Activated T-cell treated with anti-CD3 and anti-CD28 coated beads, Interleukin-2, amount 50 U/mL, for 24 hours (primary cell): ENCODE data around the gene TRIM37.
A peak's percentile ranks its signal among the peaks of the same experiment; 100 is the strongest.
"Not testable (repeated sequence)": the region's sequence is repeated elsewhere in the genome, so short reads cannot be mapped to it uniquely, and the experiment has no call there.

Source experiments
- DNase-seq: peaks from one replicate; pipeline ENCODE4 v3.0.0-alpha.2; 2020
- H3K27ac Mint-ChIP-seq: 2 replicates; pipeline ENCODE4 v1.8.0; 2020; ENCODE audit warnings: mild to moderate bottlenecking, mixed read lengths
- H3K27me3 Mint-ChIP-seq: 2 replicates; pipeline ENCODE4 v1.8.0; 2020; ENCODE audit warnings: mixed read lengths
- H3K36me3 Mint-ChIP-seq: 2 replicates; pipeline ENCODE4 v1.8.0; 2020; ENCODE audit warnings: low read depth, mixed read lengths
- H3K4me1 Mint-ChIP-seq: 2 replicates; pipeline ENCODE4 v1.8.0; 2020; ENCODE audit warnings: low read depth, mixed read lengths
- H3K4me3 Mint-ChIP-seq: 2 replicates; pipeline ENCODE4 v1.8.0; 2020; ENCODE audit warnings: mild to moderate bottlenecking, moderate library complexity, mixed read lengths
- H3K9me3 Mint-ChIP-seq: 2 replicates; pipeline ENCODE4 v1.8.0; 2020; ENCODE audit warnings: mixed read lengths

TRIM37 gene

DNA sequence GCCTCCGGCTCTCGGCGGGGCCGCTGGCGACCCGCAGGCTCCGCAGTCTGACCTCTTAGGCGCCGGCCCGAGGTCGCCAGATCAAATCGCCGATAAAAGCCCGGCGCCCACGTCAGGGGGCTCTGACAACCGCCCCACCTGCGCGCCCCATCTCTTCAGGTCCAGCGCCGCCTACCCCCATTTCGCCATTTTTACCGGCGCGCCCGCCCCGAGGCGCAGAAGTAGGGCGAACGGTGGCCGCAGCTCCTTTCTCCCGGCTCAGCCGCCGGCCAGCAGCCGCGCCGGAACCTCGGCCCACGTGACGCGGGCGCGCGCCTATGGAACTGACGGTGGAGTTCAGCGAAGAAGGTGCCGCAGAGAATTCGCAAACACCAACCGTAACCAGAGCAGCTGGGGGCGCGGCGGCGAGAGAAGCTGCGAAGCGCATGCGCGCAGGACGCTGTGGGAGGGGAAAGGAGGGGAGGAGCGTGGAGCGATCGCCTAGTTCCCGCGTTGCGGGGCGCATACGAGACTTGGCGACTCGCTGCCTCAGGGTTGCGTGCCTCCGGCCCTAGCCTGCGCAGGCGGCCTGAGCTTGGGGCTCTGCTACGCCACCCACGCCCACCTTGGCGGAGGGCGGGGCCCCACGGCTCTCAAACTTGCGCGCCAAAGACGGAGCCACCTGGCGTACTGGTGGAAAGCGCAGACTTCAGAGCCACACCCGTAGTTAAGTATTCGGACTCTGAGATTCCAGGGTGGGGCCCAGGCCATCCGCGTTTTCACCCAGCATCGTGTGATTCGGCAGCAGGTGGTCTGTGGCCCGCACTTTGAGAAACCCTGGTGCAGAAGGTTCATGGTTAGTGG, at the start of gene TRIM37:
Gene TRIM37 (minus strand): TSS at position 418 of the 843 bp plus-strand sequence. CDS start 419 bp downstream, outside the sequence.
- no peaks in the 10 kb centered on the region for H3K9me3 Mint-ChIP-seq

GRCh38 chr17:59155439-59156177, 48.9 kb upstream of the TRIM37 start, which contains the start of gene PRR11:
TSS of gene PRR11 (plus strand) at chr17:59155746. CDS start at chr17:59169753, 14,007 bp downstream.
- DNase-seq = peak; percentile 84
- H3K9me3 Mint-ChIP-seq = no peaks in the 10 kb centered on the region
- H3K27me3 Mint-ChIP-seq = no peaks in the 10 kb centered on the region
- H3K27ac Mint-ChIP-seq = no peak within 1 kb of the TSS
- peaks cover 32% of the 10 kb centered on the region for H3K4me1 Mint-ChIP-seq
- peaks cover 10% of the 10 kb centered on the region for H3K36me3 Mint-ChIP-seq
- no peak within 1 kb of the TSS for H3K4me3 Mint-ChIP-seq

More for the DNA sequence above, at the start of gene TRIM37:
- Mint-ChIP-seq H3K4me3 (peak within 1 kb of the TSS; percentile 98), H3K27ac (peak within 1 kb of the TSS; percentile 96), H3K27me3 (no peaks in the 10 kb centered on the region), H3K4me1 (peaks cover 55% of the 10 kb centered on the region), H3K36me3 (peaks cover 72% of the 10 kb centered on the region)
- peak; percentile 99 for DNase-seq

DNA sequence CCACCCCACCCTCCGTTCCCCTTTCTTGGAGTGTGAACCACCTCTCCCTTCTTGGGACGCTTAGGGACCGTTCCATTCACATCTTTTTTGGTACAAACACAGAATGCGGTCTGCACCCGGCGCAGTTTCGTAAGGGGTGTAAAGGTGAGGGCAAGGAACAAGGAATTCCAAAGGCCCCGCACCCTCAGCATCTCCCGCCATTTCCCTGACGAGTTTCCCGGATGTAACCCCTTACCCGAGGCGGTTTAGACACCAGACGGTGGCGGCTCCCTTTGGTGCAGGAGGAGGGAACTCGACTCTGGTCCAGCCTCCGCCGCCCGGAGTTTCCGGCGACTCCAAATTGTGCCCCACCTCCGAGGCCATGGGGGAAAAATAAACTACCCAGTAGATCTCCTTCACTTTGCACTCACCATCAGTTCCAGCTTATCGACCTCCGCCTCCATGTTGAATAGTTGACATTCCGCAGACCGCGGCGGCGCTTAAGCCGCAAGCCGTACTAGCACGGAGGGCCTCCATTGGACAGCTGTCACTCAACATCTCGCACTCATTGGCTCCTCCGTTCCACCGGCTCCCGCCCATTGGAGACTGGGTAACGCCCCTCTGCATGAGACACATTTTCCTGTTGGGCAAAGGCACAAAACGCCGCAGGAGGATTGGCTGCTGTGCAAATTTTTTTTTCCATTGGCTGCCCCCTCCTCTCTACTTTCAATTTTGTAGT, 48.2 kb upstream of the TRIM37 start, which contains the start of gene SKA2:
Gene SKA2 (minus strand): TSS at position 466 of the 718 bp plus-strand sequence. CDS start 23 bp downstream, at position 443.
- no peaks in the 10 kb centered on the region for H3K27me3 Mint-ChIP-seq
- no peaks in the 10 kb centered on the region for H3K9me3 Mint-ChIP-seq
- peaks cover 10% of the 10 kb centered on the region for H3K36me3 Mint-ChIP-seq
- no peak within 1 kb of the TSS for H3K4me3 Mint-ChIP-seq
- no peak within 1 kb of the TSS for H3K27ac Mint-ChIP-seq
- peak; percentile 96 for DNase-seq
- H3K4me1 Mint-ChIP-seq = peaks cover 38% of the 10 kb centered on the region

DNA sequence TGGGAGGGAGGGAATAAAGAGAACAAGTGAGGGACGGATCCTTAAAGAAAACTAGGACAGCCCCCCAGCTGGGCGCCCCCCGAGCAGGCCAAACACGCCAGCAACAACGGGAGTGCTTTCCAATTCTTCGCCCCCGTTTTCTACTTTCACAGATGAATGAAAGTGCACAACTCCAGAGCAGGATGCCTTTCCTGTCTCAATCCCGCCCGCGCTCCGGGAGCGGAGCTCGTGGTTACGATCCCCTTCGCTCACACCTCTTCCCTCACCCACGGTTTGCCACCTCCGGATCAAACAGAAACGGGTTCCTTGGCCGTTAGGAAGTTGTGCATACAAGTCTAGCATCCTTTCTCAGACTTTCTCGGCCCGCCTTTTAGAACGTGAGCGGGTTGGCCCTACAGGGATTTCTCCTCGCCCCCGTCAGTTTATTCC, 47.6 kb upstream of the TRIM37 start:
- no peak for DNase-seq
- H3K9me3 Mint-ChIP-seq = no peaks in the 10 kb centered on the region
- H3K27ac Mint-ChIP-seq = no peak overlapping the region
- peaks cover 43% of the 10 kb centered on the region for H3K4me1 Mint-ChIP-seq
- H3K4me3 Mint-ChIP-seq = no peak overlapping the region
- no peaks in the 10 kb centered on the region for H3K27me3 Mint-ChIP-seq
- H3K36me3 Mint-ChIP-seq = peaks cover 10% of the 10 kb centered on the region

GRCh38 chr17:59152925-59153324, 46.2 kb upstream of the TRIM37 start:
- H3K4me3 Mint-ChIP-seq = no peak overlapping the region

DNA sequence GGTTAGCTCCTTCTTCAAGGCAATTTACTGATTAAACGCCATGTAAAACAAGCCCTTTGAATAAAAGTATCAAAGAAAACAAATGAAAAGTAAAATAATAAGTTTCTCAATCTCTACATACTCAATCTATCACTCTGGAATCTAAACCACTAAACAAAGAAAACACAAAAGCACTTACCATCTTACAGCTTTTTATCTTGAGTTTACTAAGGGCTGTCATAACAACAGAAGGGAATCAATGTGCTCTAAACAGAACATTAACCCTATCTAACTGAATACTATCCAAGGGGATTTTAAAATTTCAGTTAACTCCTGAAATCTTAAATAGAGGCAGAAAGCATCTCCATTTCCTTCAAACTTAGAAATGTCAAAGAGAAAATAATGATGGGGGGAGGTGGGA, 44.9 kb upstream of the TRIM37 start:
- no peaks in the 10 kb centered on the region for H3K9me3 Mint-ChIP-seq
- no peaks in the 10 kb centered on the region for H3K27me3 Mint-ChIP-seq
- H3K36me3 Mint-ChIP-seq = peaks cover 12% of the 10 kb centered on the region
- H3K4me1 Mint-ChIP-seq = peaks cover 40% of the 10 kb centered on the region
- no peak overlapping the region for H3K27ac Mint-ChIP-seq
- H3K4me3 Mint-ChIP-seq = peak overlapping the region; percentile 5
- no peak for DNase-seq

More at GRCh38 chr17:59152925-59153324, 46.2 kb upstream of the TRIM37 start:
- Mint-ChIP-seq H3K27ac (no peak overlapping the region), H3K4me1 (peaks cover 44% of the 10 kb centered on the region), H3K27me3 (no peaks in the 10 kb centered on the region), H3K9me3 (no peaks in the 10 kb centered on the region), H3K36me3 (peaks cover 12% of the 10 kb centered on the region)
- DNase-seq = no peak

DNA sequence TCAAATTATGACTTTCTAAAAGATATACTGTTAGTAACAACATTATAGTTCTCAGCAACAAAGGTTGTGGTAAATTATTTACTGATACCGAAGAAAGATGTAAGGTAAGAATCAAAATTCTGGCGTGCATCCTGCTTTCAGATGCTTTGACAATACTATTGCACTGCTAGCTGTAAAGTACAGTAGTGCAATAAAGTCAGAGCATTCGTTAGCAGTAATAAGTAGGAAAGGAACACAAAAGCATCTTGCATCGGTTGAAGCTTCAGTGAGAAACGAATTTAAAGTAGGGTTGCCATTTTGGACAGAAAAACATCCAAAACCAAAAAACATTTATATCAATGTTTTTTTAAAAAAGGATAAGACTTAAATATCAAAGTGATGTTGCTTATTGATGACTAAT, 44.3 kb upstream of the TRIM37 start:
- Mint-ChIP-seq H3K27me3 (no peaks in the 10 kb centered on the region), H3K4me3 (no peak overlapping the region), H3K4me1 (peaks cover 40% of the 10 kb centered on the region), H3K27ac (no peak overlapping the region), H3K9me3 (no peaks in the 10 kb centered on the region), H3K36me3 (peaks cover 12% of the 10 kb centered on the region)
- no peak for DNase-seq

- peaks cover 46% of the 10 kb centered on the region for H3K4me1 Mint-ChIP-seq
- H3K27me3 Mint-ChIP-seq = no peaks in the 10 kb centered on the region
- H3K36me3 Mint-ChIP-seq = peaks cover 20% of the 10 kb centered on the region
- no peak overlapping the region for H3K4me3 Mint-ChIP-seq
- no peak for DNase-seq
- H3K9me3 Mint-ChIP-seq = no peaks in the 10 kb centered on the region
- no peak overlapping the region for H3K27ac Mint-ChIP-seq
Observed at GRCh38 chr17:59149841-59150511, 43.3 kb upstream of the TRIM37 start.

DNA sequence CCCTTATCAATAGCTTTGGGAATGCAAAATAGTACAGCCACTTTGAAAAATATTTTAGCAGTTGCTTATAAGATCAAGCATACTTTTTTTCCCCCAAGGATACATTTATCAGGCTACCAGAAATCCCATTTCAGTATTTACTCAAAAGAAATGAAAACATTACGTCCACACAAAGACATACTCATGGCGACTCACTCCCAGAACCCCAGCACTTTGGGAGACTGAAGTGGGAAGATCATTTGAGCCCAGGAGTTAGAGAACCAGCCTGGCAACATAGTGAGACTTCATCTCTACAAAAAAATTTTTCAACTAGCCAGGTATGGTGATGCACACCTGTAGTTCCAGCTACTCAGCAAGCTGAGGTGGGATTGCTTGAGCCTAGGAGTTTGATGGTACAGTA, 42.4 kb upstream of the TRIM37 start:
- Mint-ChIP-seq H3K27ac (no peak overlapping the region), H3K4me3 (no peak overlapping the region), H3K36me3 (peaks cover 29% of the 10 kb centered on the region), H3K27me3 (no peaks in the 10 kb centered on the region), H3K9me3 (no peaks in the 10 kb centered on the region), H3K4me1 (peaks cover 46% of the 10 kb centered on the region)
- no peak for DNase-seq

GRCh38 chr17:59145571-59146096, 39.0 kb upstream of the TRIM37 start:
- no peak for DNase-seq
- no peak overlapping the region for H3K27ac Mint-ChIP-seq
- no peaks in the 10 kb centered on the region for H3K27me3 Mint-ChIP-seq
- H3K36me3 Mint-ChIP-seq = peaks cover 26% of the 10 kb centered on the region
- H3K4me3 Mint-ChIP-seq = no peak overlapping the region
- H3K9me3 Mint-ChIP-seq = no peaks in the 10 kb centered on the region
- H3K4me1 Mint-ChIP-seq = peaks cover 22% of the 10 kb centered on the region

DNA sequence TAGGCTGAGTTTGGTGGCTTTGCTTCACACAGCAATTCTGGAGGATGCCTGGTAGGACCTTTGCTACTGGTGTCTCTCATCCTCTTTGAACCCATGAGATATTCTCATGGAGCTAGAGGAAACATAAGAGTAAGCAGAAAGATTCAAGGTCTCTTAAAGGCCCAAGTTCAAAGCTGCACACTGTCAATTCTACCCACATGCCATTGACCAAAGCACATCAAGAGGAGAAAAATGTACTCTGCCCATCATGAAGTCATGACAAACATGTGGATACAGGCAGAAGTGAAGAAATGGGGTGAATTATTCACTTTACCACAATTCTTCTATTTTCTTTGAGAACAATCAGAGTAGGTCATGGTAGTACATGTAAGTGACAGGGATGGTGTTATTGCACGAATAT, 35.2 kb upstream of the TRIM37 start:
- Mint-ChIP-seq H3K36me3 (peaks cover 24% of the 10 kb centered on the region), H3K4me1 (peaks cover 8% of the 10 kb centered on the region), H3K27me3 (no peaks in the 10 kb centered on the region), H3K27ac (no peak overlapping the region), H3K4me3 (no peak overlapping the region), H3K9me3 (no peaks in the 10 kb centered on the region)
- no peak for DNase-seq

DNA sequence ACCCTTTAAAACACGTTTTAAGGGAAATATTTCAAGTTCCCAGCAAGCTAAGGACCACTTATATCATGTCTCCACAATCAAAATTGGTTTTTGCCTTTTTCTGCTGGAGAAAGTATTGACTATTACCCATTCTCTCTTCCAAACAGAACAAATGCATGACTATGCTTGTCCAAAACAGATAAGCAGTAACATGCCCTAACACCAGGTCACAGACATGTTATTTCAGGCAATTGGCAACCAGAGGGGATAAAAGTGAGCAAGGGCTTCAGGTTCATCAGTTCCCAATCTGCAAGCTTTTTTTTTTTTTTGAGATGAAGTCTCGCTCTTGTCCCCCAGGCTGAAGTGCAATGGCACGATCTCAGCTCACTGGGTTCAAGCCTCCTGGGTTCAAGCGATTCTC, 33.3 kb upstream of the TRIM37 start:
- DNase-seq = no peak
- Mint-ChIP-seq H3K27ac (no peak overlapping the region), H3K27me3 (no peaks in the 10 kb centered on the region), H3K9me3 (no peaks in the 10 kb centered on the region), H3K4me3 (no peak overlapping the region), H3K36me3 (peaks cover 16% of the 10 kb centered on the region), H3K4me1 (peaks cover 2% of the 10 kb centered on the region)

GRCh38 chr17:59138339-59138738, 31.7 kb upstream of the TRIM37 start:
- H3K9me3 Mint-ChIP-seq, H3K4me3 Mint-ChIP-seq, H3K4me1 Mint-ChIP-seq, H3K27me3 Mint-ChIP-seq, H3K36me3 Mint-ChIP-seq, H3K27ac Mint-ChIP-seq, DNase-seq: not testable (repeated sequence)

DNA sequence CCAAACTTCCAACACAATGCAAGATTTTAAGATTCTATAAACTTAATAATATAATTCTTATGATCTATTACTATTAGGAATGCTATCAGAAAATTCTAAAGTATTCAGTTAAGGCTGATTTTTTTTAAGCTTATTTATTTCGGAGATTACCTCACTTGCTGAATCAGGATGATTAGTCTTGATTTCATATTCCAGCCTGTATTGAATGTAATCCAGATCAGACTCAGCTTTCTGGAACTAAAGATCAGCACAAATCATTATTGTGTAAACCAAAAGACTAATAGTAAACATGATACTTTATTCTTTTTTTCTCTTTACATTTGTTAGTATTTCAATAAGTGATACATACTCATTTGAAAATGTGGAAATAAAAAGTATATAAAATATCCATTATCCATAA, 24.5 kb upstream of the TRIM37 start:
- Mint-ChIP-seq H3K4me1 (peaks cover 12% of the 10 kb centered on the region), H3K4me3 (no peak overlapping the region), H3K9me3 (no peaks in the 10 kb centered on the region), H3K27ac (no peak overlapping the region), H3K27me3 (no peaks in the 10 kb centered on the region), H3K36me3 (peaks cover 34% of the 10 kb centered on the region)
- no peak for DNase-seq
